ENCODE results near the gene ZDHHC6.

DNA sequence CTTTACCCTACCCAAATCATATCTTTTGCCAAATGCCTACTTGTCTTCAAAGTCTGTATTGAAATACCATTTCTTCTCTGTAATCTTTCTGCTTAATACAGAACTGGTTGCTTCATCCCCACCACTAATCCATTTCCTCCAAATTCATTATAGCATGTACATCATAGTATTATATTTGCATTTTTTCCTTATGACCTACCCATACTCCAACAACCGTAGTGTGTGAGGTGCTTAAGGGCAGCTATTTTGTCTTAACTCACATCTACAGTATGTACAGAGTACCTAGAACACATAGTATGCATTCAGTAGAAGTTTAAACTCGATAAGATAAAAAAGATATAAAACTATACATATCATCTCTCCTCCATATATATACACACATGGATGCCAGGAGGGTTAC is 49.1 kb downstream of the ZDHHC6 start:
- TF ChIP-seq POLR2A (IDR thresholded peaks at IDR 0.05; ENCODE audit: low read depth, low read length) (no peak), ZNF274 (IDR thresholded peaks at IDR 0.05; ENCODE audit: insufficient read depth, insufficient read length) (no peak), BHLHE40 (IDR thresholded peaks at IDR 0.05; ENCODE audit: borderline replicate concordance in 1 of 2, low read depth in 2 of 2, low read length in 1 of 2) (no peak), TCF12 (IDR thresholded peaks at IDR 0.05; ENCODE audit: low read depth, low read length) (no peak), TCF7 (IDR thresholded peaks at IDR 0.05; ENCODE audit: borderline replicate concordance) (no peak)
- TF ChIP-seq, protein P1, sequence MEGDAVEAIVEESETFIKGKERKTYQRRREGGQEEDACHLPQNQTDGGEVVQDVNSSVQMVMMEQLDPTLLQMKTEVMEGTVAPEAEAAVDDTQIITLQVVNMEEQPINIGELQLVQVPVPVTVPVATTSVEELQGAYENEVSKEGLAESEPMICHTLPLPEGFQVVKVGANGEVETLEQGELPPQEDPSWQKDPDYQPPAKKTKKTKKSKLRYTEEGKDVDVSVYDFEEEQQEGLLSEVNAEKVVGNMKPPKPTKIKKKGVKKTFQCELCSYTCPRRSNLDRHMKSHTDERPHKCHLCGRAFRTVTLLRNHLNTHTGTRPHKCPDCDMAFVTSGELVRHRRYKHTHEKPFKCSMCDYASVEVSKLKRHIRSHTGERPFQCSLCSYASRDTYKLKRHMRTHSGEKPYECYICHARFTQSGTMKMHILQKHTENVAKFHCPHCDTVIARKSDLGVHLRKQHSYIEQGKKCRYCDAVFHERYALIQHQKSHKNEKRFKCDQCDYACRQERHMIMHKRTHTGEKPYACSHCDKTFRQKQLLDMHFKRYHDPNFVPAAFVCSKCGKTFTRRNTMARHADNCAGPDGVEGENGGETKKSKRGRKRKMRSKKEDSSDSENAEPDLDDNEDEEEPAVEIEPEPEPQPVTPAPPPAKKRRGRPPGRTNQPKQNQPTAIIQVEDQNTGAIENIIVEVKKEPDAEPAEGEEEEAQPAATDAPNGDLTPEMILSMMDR (IDR thresholded peaks at IDR 0.05 in 2 of 3, conservative IDR thresholded peaks at IDR 0.05 in 1 of 3; ENCODE audit: control insufficient read depth in 2 of 3, extremely low read depth in 1 of 3, insufficient read depth in 1 of 3, low read depth in 3 of 3, low read length in 3 of 3) = no peak
- TF ChIP-seq, protein P2, sequence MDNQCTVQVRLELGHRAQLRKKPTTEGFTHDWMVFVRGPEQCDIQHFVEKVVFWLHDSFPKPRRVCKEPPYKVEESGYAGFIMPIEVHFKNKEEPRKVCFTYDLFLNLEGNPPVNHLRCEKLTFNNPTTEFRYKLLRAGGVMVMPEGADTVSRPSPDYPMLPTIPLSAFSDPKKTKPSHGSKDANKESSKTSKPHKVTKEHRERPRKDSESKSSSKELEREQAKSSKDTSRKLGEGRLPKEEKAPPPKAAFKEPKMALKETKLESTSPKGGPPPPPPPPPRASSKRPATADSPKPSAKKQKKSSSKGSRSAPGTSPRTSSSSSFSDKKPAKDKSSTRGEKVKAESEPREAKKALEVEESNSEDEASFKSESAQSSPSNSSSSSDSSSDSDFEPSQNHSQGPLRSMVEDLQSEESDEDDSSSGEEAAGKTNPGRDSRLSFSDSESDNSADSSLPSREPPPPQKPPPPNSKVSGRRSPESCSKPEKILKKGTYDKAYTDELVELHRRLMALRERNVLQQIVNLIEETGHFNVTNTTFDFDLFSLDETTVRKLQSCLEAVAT (IDR thresholded peaks at IDR 0.05) = no peak
- TF ChIP-seq, protein P3, sequence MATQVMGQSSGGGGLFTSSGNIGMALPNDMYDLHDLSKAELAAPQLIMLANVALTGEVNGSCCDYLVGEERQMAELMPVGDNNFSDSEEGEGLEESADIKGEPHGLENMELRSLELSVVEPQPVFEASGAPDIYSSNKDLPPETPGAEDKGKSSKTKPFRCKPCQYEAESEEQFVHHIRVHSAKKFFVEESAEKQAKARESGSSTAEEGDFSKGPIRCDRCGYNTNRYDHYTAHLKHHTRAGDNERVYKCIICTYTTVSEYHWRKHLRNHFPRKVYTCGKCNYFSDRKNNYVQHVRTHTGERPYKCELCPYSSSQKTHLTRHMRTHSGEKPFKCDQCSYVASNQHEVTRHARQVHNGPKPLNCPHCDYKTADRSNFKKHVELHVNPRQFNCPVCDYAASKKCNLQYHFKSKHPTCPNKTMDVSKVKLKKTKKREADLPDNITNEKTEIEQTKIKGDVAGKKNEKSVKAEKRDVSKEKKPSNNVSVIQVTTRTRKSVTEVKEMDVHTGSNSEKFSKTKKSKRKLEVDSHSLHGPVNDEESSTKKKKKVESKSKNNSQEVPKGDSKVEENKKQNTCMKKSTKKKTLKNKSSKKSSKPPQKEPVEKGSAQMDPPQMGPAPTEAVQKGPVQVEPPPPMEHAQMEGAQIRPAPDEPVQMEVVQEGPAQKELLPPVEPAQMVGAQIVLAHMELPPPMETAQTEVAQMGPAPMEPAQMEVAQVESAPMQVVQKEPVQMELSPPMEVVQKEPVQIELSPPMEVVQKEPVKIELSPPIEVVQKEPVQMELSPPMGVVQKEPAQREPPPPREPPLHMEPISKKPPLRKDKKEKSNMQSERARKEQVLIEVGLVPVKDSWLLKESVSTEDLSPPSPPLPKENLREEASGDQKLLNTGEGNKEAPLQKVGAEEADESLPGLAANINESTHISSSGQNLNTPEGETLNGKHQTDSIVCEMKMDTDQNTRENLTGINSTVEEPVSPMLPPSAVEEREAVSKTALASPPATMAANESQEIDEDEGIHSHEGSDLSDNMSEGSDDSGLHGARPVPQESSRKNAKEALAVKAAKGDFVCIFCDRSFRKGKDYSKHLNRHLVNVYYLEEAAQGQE (IDR thresholded peaks at IDR 0.05; ENCODE audit: low read depth, low read length) = no peak
- TF ChIP-seq, protein P4, sequence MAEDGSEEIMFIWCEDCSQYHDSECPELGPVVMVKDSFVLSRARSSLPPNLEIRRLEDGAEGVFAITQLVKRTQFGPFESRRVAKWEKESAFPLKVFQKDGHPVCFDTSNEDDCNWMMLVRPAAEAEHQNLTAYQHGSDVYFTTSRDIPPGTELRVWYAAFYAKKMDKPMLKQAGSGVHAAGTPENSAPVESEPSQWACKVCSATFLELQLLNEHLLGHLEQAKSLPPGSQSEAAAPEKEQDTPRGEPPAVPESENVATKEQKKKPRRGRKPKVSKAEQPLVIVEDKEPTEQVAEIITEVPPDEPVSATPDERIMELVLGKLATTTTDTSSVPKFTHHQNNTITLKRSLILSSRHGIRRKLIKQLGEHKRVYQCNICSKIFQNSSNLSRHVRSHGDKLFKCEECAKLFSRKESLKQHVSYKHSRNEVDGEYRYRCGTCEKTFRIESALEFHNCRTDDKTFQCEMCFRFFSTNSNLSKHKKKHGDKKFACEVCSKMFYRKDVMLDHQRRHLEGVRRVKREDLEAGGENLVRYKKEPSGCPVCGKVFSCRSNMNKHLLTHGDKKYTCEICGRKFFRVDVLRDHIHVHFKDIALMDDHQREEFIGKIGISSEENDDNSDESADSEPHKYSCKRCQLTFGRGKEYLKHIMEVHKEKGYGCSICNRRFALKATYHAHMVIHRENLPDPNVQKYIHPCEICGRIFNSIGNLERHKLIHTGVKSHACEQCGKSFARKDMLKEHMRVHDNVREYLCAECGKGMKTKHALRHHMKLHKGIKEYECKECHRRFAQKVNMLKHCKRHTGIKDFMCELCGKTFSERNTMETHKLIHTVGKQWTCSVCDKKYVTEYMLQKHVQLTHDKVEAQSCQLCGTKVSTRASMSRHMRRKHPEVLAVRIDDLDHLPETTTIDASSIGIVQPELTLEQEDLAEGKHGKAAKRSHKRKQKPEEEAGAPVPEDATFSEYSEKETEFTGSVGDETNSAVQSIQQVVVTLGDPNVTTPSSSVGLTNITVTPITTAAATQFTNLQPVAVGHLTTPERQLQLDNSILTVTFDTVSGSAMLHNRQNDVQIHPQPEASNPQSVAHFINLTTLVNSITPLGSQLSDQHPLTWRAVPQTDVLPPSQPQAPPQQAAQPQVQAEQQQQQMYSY (CRISPR knock-in tag; IDR thresholded peaks at IDR 0.05) = no peak
